AG04450 (cell line): ENCODE measurements around the gene CIAO1. TPM values are rescaled to one million over a fixed set of nuclear protein-coding genes. Genes with fewer than 3 reads are reported as not detected.
A peak's percentile ranks its signal among the peaks of the same experiment; 100 is the strongest.

Source experiments
- CTCF ChIA-PET: fragments of 300-600, 350-600 bp; formaldehyde crosslinking; extraction: SDS; loops from one replicate; lab custom pipeline; 2022; ENCODE audit warnings: antibody characterized with exemption, inconsistent platforms; lab: Charles Lee
- POLR2A ChIA-PET: fragments of 350-600 bp; formaldehyde crosslinking; extraction: SDS; loops from one replicate; lab custom pipeline; 2021; ENCODE audit warnings: antibody characterized with exemption, inconsistent platforms; lab: Yijun Ruan, JAX
- DNase-seq: peaks from one replicate; pipeline ENCODE4 v3.0.0-alpha.2; 2011; ENCODE audit warnings: low read depth, low spot score
- H3K27ac ChIP-seq: one replicate; pipeline ENCODE4 v1.5.1; 2012; ENCODE audit warnings: low read depth, low read length, control low read depth
- H3K27me3 ChIP-seq: one replicate; pipeline ENCODE4 v1.6.0; 2012; ENCODE audit warnings: low read length; ENCODE audit not compliant: control insufficient read depth, insufficient read depth
- H3K4me3 ChIP-seq: 2 replicates; pipeline ENCODE4 v1.5.1; 2011; ENCODE audit warnings: mild to moderate bottlenecking, low read depth, low read length, control low read depth
- H3K9me3 ChIP-seq: 2 replicates; pipeline ENCODE4 v1.5.1; 2012; ENCODE audit warnings: low read length; ENCODE audit not compliant: control insufficient read depth, insufficient read depth
- polyA plus RNA-seq: library from polyadenylated mRNA; depleted of rRNA; stranded (reverse); fragments of >200 nt; gene quantifications from 2 replicates; pipeline ENCODE4 v1.2.3, GENCODE V29; 2011
- TF ChIP-seq, protein P1 (sequence below): IDR thresholded peaks from 2 replicates; pipeline ENCODE4 v1.5.1; 2011; ENCODE audit warnings: low read depth, low read length, control low read depth, inconsistent platforms

Gene CIAO1
- polyA plus RNA-seq, 1 experiment, result 65.2 TPM

DNA sequence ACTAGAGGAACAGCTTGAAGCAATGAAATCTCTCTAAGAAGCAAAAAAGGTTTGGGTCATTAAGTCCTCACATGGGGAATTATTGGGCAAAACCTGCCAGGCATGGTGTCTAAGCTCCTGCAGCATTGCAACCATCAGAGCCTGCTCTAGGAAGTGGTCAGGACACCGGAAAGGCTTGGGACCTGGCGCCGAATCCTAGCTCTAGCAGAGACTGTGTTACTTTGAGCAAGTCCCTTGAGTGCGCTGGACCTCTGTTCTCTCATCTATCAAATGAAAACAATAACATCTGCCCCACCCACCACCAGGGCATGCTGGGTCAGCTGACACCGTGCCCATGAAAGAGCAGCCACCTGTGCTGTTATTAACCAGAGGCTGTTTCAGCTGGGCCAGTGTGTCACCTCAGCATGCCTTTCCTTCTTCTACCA is 6.5 kb upstream of the CIAO1 start:
- H3K27me3 ChIP-seq, result no peaks in the 10 kb centered on the region
- TF ChIP-seq, protein P1, sequence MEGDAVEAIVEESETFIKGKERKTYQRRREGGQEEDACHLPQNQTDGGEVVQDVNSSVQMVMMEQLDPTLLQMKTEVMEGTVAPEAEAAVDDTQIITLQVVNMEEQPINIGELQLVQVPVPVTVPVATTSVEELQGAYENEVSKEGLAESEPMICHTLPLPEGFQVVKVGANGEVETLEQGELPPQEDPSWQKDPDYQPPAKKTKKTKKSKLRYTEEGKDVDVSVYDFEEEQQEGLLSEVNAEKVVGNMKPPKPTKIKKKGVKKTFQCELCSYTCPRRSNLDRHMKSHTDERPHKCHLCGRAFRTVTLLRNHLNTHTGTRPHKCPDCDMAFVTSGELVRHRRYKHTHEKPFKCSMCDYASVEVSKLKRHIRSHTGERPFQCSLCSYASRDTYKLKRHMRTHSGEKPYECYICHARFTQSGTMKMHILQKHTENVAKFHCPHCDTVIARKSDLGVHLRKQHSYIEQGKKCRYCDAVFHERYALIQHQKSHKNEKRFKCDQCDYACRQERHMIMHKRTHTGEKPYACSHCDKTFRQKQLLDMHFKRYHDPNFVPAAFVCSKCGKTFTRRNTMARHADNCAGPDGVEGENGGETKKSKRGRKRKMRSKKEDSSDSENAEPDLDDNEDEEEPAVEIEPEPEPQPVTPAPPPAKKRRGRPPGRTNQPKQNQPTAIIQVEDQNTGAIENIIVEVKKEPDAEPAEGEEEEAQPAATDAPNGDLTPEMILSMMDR, result no peak
- ChIA-PET POLR2A (no interaction called here), CTCF (no interaction called here)
- H3K4me3 ChIP-seq, result no peak overlapping the region
- no peaks in the 10 kb centered on the region for H3K9me3 ChIP-seq
- no peak overlapping the region for H3K27ac ChIP-seq
- DNase-seq, result no peak

DNA sequence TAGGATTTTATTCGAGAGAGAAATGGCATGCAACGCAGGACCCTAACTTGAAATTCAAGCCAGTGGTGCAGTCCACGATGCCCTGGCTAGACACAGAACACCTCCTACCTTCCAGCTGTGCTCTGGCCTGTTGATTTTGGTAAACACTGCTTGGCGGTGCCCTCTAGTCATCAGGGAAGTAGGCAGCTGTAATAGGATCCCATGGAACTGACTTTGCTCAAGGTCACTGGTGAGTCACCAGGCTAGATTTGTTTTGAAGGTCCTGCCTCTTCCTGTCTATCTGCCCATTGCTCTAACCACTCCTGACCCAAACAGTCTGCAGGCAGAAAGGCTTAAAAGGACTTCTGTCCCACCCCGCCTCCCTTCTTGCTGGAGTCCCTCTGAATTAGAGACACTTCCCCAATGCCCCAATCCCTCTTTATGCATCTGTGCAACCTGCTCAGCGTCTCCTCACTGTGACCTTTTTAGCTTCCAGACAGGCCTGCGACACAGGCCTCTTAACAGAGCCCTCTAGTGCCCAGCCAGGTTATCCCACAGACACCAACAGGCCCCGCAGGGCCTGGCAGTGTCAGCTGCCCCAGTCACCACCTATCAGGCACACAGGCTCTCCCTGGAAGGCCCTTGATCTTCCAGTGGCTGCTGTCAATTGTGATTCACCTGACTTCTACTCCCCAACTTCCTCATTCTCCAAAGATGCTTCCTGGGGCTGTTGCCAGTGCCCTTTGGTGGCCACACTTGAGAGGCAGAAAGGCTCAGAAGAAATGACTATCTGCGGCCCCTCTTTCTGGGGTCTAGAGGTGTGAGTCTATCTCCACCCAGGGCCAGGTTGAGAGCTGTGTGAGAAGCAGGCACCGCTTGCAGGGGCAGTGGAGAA is 5.4 kb upstream of the CIAO1 start:
- TF ChIP-seq, protein P1, result peak; percentile 44
- ChIA-PET POLR2A (interaction anchor here (0.5 to 1.7 kb wide), 3 partner anchors 10 to 78 kb away, joined by 3 to 7 read pairs (median 5); partner anchors contain the start of gene STARD7), CTCF (interaction anchor here (1.2 to 2.1 kb wide), 2 partner anchors 15 to 268 kb away, joined by 3 to 8 read pairs; no protein-coding TSS in a partner anchor)
- peak overlapping the region; percentile 78 for H3K27ac ChIP-seq
- no peaks in the 10 kb centered on the region for H3K27me3 ChIP-seq
- peak; percentile 65 for DNase-seq
- no peaks in the 10 kb centered on the region for H3K9me3 ChIP-seq
- H3K4me3 ChIP-seq, result no peak overlapping the region; the same call in 1 of the 2 replicates

DNA sequence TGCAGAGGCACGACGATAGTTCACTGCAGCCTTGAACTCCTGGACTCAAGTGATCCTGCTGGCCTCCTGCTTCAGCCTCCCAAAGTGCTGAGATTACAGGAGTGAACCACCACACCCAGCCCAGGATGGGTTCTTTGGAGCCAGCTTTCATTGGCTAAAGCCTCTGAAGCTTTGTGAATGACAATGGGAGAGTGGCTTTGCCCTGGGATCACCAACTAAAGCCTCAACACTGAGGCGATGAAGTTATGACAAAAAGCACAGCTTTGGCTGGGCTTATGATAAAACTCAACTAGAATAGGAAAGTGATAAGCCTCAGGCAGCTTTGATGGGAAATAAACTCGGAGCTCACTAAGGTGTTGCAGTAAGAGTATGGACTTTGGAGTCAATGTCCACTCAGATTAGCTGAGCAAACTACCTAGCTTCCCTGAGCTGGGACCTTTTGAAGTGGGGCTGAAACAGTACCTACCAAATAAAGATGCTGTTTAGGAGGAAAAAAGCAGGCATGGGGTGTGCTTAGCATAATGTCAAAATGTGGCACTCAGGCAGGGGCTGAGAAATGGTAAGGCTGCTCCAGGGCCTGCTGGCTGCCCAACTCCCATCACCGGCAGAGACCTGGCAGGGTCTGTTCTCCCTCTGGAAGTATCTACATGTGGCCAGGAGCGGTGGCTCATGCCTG is 4.6 kb upstream of the CIAO1 start:
- ChIA-PET POLR2A (interaction anchor here (0.6 to 1.7 kb wide), 3 partner anchors 53 to 403 kb away, joined by 3 to 7 read pairs (median 6); partner anchors contain the start of gene STARD7), CTCF (interaction anchor here (0.6 to 2.1 kb wide), 5 partner anchors 16 to 269 kb away, joined by 3 to 8 read pairs (median 4); no protein-coding TSS in a partner anchor)
- DNase-seq, result no peak
- Histone ChIP-seq H3K9me3 (no peaks in the 10 kb centered on the region), H3K4me3 (no peak overlapping the region), H3K27ac (peak overlapping the region; percentile 21), H3K27me3 (no peaks in the 10 kb centered on the region)
- TF ChIP-seq, protein P1, result no peak

DNA sequence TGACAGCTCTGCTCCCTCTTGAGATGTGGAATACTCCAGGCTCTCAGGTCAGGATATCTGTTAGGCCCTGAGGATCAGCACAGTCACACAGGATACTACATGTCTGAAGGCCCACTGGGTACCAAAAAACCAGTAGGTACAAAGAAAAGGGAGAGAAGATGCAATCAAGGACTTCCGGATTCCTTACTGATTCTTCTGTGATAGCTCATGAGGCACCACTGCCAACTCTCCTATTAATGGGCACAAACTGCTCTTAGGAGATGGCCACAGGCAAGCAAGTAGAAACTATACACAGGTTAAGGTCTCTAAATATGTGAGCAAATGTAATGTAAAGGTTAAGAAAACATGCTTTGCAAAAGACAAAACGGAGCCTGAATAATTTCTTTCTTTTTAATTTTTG is 3.7 kb upstream of the CIAO1 start:
- TF ChIP-seq, protein P1, result no peak
- POLR2A ChIA-PET, result interaction anchor here (0.6 kb wide), 1 partner anchor 61 kb away, joined by 3 read pairs; no protein-coding TSS in a partner anchor
- no peak overlapping the region for H3K27ac ChIP-seq
- no peaks in the 10 kb centered on the region for H3K27me3 ChIP-seq
- H3K9me3 ChIP-seq, result no peaks in the 10 kb centered on the region
- CTCF ChIA-PET, result interaction anchor here (1.1 to 2.1 kb wide), 3 partner anchors 88 to 269 kb away, joined by 3 to 8 read pairs (median 4); no protein-coding TSS in a partner anchor
- H3K4me3 ChIP-seq, result no peak overlapping the region
- no peak for DNase-seq
